ENCODE results near the gene RBPMS2. TPM values are rescaled to one million over a fixed set of nuclear protein-coding genes. Genes with fewer than 3 reads are reported as not detected.
A peak's percentile ranks its signal among the peaks of the same experiment; 100 is the strongest.

RBPMS2 gene
- total RNA-seq, 2 donors from 2014 or later, result 0.26 to 0.33 TPM

DNA sequence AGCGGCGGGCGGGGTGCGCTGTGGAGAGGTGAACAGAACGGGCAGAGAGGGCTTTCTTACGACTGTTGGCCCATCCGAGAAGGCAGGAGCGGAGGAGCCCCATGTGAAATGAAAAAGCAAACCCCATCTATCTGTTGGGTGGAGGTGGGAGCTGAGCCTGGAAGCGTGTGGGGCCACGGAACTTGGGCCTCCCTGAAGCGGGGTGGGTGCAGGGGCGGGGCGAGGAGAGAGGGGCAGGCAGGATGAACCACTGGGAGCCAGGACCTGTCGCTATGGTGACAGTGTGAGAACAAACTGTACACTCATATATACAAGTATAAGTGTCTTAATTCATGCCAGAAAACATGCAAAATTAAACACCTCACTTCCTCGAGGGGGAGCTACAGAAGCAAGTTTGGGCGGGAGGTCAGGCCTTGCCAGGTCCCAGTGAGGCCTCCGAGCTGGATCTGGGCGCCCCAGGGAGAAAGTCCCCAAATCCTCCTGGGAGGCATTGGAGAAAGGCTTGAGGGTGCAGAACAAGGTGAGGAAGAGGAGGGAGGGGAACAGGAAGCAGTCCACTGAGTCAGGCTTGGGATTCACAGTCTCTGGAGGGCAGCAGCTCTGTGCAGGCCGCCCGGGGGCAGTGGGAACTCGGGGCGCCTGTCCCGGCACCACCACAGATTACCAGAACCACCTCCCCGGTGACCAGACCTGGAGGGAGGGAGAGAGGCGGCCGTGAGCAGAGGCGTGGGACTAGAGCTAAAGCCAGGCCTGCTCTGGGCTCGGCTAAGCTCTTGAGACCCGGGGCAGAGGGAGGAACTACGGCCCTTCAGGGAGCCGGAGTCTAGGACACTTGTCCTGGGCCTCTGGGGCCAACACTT is 34.8 kb downstream of the RBPMS2 start:
- WGBS, 2 donors, result 74 to 81% methylated on average over 25 to 29 of the region's 31 CpGs
- Histone ChIP-seq H3K4me3 (no peak overlapping the region), H3K36me3 (replicated peaks in 1 of 2; ENCODE audit: insufficient read depth in 1 of 2, low read depth in 2 of 2) (no peaks in the 10 kb centered on the region), H3K27me3 (no peaks in the 10 kb centered on the region), H3K27ac (no peak overlapping the region), H3K9me3 (no peaks in the 10 kb centered on the region), H3K4me1 (no peaks in the 10 kb centered on the region)
- DNase-seq (peak in 2 of 4 donors; percentile 13 to 57), ATAC-seq (peak; percentile 39)
- no peak for TF ChIP-seq POLR2A (IDR thresholded peaks at IDR 0.05)
- TF ChIP-seq, protein P1, sequence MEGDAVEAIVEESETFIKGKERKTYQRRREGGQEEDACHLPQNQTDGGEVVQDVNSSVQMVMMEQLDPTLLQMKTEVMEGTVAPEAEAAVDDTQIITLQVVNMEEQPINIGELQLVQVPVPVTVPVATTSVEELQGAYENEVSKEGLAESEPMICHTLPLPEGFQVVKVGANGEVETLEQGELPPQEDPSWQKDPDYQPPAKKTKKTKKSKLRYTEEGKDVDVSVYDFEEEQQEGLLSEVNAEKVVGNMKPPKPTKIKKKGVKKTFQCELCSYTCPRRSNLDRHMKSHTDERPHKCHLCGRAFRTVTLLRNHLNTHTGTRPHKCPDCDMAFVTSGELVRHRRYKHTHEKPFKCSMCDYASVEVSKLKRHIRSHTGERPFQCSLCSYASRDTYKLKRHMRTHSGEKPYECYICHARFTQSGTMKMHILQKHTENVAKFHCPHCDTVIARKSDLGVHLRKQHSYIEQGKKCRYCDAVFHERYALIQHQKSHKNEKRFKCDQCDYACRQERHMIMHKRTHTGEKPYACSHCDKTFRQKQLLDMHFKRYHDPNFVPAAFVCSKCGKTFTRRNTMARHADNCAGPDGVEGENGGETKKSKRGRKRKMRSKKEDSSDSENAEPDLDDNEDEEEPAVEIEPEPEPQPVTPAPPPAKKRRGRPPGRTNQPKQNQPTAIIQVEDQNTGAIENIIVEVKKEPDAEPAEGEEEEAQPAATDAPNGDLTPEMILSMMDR (IDR thresholded peaks at IDR 0.05), result peak in 2 of 7 experiments; percentile 4 to 5
- intact Hi-C loops (cut with DNase I), result no loop called here

DNA sequence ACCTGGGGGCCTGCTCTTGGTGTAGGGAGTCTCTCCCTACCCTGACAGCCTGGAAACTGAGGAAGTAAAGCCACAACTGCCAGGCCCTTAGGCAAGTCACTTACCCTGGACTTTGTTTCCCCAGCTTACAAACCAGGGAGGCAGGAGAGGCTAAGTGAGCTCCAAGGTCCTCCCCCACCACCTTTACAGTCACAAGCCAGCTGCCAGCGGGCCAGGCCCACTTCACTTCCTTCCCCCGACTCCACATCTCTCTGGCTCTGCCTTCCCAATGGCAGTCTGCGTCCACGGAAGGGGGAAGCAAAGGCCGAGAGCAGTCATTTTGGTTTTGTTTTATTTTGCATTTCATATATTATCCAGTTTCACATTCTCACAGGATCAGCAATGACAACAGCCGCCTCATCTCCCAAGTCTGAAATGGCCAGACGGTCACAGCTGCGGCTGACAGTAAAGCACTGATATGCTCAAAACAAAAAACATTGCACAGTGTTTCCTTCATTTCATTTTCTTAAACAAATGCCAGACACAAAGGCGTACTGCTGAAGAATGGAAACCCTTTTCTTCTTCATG is 35.7 kb downstream of the RBPMS2 start:
- ATAC-seq, result no peak

GRCh38 chr15:64739156-64739555 is 36.2 kb downstream of the RBPMS2 start:
- H3K4me1 ChIP-seq, result no peaks in the 10 kb centered on the region
- no peak for ATAC-seq
- H3K36me3 ChIP-seq (replicated peaks in 1 of 2; ENCODE audit: insufficient read depth in 1 of 2, low read depth in 2 of 2), result no peaks in the 10 kb centered on the region
- H3K27ac ChIP-seq, result no peak overlapping the region
- no peaks in the 10 kb centered on the region for H3K27me3 ChIP-seq
- H3K9me3 ChIP-seq, result no peaks in the 10 kb centered on the region
- no peak for DNase-seq
- 71% methylated on average over 7 of the region's 7 CpGs; no CpG with 5 or more reads in 1 of the 2 donors for WGBS, 2 donors
- TF ChIP-seq, protein P1 (IDR thresholded peaks at IDR 0.05), result no peak
- TF ChIP-seq POLR2A (IDR thresholded peaks at IDR 0.05), result no peak
- intact Hi-C loops (cut with DNase I), result loop anchor here (10.0 kb wide), 1 partner anchor 166 kb away; no protein-coding TSS in a partner anchor
- H3K4me3 ChIP-seq, result no peak overlapping the region

More for the DNA sequence above, 35.7 kb downstream of the RBPMS2 start:
- Histone ChIP-seq H3K27me3 (no peaks in the 10 kb centered on the region), H3K36me3 (replicated peaks in 1 of 2; ENCODE audit: insufficient read depth in 1 of 2, low read depth in 2 of 2) (no peaks in the 10 kb centered on the region), H3K4me1 (no peaks in the 10 kb centered on the region), H3K27ac (no peak overlapping the region), H3K9me3 (no peaks in the 10 kb centered on the region), H3K4me3 (no peak overlapping the region)
- TF ChIP-seq POLR2A (IDR thresholded peaks at IDR 0.05), result no peak
- TF ChIP-seq, protein P1 (IDR thresholded peaks at IDR 0.05), result no peak
- intact Hi-C loops (cut with DNase I), result loop anchor here (10.0 kb wide), 1 partner anchor 165 kb away; no protein-coding TSS in a partner anchor
- WGBS, 2 donors, result 80 to 82% methylated on average over 9 of the region's 9 CpGs
- DNase-seq, result no peak

DNA sequence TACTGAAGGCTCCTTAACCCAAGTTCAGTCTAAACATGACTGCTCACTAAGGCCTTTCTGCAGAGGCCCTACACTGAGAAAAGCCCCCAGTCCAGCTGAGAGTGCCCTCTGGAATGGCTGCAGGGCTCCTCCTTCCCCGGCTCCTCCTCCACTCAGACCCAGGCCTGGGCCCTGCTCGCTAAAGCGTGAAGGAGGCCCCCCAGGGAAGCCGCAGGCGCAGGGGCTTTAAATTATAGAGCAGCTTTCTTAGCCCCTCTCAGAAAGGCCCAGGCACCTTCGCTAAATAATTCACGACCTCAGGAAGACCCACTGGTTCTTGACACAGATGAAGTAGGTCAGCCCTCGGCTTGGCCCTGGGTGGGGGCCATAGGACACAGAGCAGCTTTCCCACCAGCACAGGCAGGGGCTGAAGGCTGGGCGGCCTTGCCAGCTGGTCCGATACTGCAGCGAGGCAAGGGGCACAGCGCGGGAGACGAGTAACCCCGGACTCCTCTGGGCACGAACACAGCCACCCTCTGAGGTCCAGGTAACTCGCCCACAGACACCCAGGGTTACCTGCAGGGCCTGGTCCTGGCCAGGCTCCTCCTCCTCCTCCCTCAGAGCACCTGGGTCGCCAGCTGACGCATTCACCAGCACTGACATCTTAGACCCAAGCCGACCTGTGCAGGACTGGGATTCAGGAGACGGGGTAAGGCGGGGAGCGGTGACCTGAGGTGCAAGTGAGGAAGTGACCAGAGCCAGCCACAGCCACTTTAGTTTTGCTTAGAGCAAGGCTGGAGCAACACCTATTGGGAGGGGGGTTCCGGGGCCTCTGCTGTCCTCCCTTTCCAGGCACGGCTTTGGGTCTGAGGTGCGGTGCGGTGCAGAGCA is 36.9 kb downstream of the RBPMS2 start:
- Histone ChIP-seq H3K4me1 (no peaks in the 10 kb centered on the region), H3K27ac (no peak overlapping the region), H3K27me3 (no peaks in the 10 kb centered on the region), H3K36me3 (replicated peaks in 1 of 2; ENCODE audit: insufficient read depth in 1 of 2, low read depth in 2 of 2) (no peaks in the 10 kb centered on the region), H3K4me3 (no peak overlapping the region), H3K9me3 (no peaks in the 10 kb centered on the region)
- TF ChIP-seq POLR2A (IDR thresholded peaks at IDR 0.05), result no peak
- TF ChIP-seq, protein P1 (IDR thresholded peaks at IDR 0.05), result no peak
- WGBS, 2 donors, result 87 to 93% methylated on average over 13 to 27 of the region's 27 CpGs
- no peak for ATAC-seq
- DNase-seq, result no peak
- intact Hi-C loops (cut with DNase I), result loop anchor here (10.0 kb wide), 1 partner anchor 166 kb away; no protein-coding TSS in a partner anchor
